ENCODE data around the gene RNF220. TPM values are rescaled to one million over a fixed set of nuclear protein-coding genes. Genes with fewer than 3 reads are reported as not detected.

RNF220 gene
- total RNA-seq, 4 donors from 2014 or later: 116 to 140 (median 123) TPM

- intact Hi-C loops (cut with DNase I; ENCODE audit: low total_unique reads): no loop called here
- no peak for TF ChIP-seq CTCF (IDR thresholded peaks at IDR 0.05)
- no peak for TF ChIP-seq POLR2A (IDR thresholded peaks at IDR 0.05)
- peak in 1 of 2 donors; percentile 48 for DNase-seq (ENCODE audit: low spot score in 2 of 2)
- no peak overlapping the region for H3K4me3 ChIP-seq (ENCODE audit: low read depth, poor library complexity, severe bottlenecking)
- whole genome bisulfite sequencing, 2 donors: 76 to 79% methylated on average over 13 of the region's 13 CpGs
These were observed 267.4 kb downstream of the RNF220 start for GRCh38 chr1:44672254-44672955.

- H3K4me3 ChIP-seq (ENCODE audit: low read depth, poor library complexity, severe bottlenecking): no peak overlapping the region
- no peak for DNase-seq (ENCODE audit: low spot score in 2 of 2)
- intact Hi-C loops (cut with DNase I; ENCODE audit: low total_unique reads): no loop called here
- no peak for TF ChIP-seq CTCF (IDR thresholded peaks at IDR 0.05)
- TF ChIP-seq POLR2A (IDR thresholded peaks at IDR 0.05): no peak
- WGBS, 2 donors: 77 to 81% methylated on average over 14 of the region's 14 CpGs
These were observed 268.1 kb downstream of the RNF220 start for GRCh38 chr1:44672961-44673674.

- TF ChIP-seq CTCF (IDR thresholded peaks at IDR 0.05) (no peak), POLR2A (IDR thresholded peaks at IDR 0.05) (no peak)
- intact Hi-C loops (cut with DNase I; ENCODE audit: low total_unique reads): no loop called here
- peak overlapping the region; percentile 28 for H3K4me3 ChIP-seq (ENCODE audit: low read depth, poor library complexity, severe bottlenecking)
- WGBS, 2 donors: 1 to 2% methylated on average over 16 of the region's 16 CpGs
- no peak for DNase-seq (ENCODE audit: low spot score in 2 of 2)
These were observed 268.6 kb downstream of the RNF220 start for GRCh38 chr1:44673675-44674112.

- TF ChIP-seq CTCF (IDR thresholded peaks at IDR 0.05): peak in 1 of 3 donors; percentile 33
- no peak for TF ChIP-seq POLR2A (IDR thresholded peaks at IDR 0.05)
- 1 to 2% methylated on average over 46 to 51 of the region's 56 CpGs for WGBS, 2 donors
- intact Hi-C loops (cut with DNase I; ENCODE audit: low total_unique reads): no loop called here
- peak within 1 kb of the TSS; percentile 28 for H3K4me3 ChIP-seq (ENCODE audit: low read depth, poor library complexity, severe bottlenecking)
- DNase-seq (ENCODE audit: low spot score in 2 of 2): peak; percentile 99 to 100
These were observed 269.3 kb downstream of the RNF220 start, which contains the start of the genes ARMH1 and TMEM53 for GRCh38 chr1:44674113-44675000. Gene ARMH1, plus strand, starts transcription at chr1:44674714. Its CDS starts 14,984 bp downstream, at chr1:44689698. Gene TMEM53, minus strand, starts transcription at chr1:44674481. Its CDS starts 90 bp downstream, at chr1:44674391.

- 86 to 88% methylated on average over 7 of the region's 7 CpGs for WGBS, 2 donors
- TF ChIP-seq CTCF (IDR thresholded peaks at IDR 0.05): no peak
- TF ChIP-seq POLR2A (IDR thresholded peaks at IDR 0.05): no peak
- DNase-seq (ENCODE audit: low spot score in 2 of 2): no peak
These were observed 270.1 kb downstream of the RNF220 start for GRCh38 chr1:44675186-44675585.

More at GRCh38 chr1:44675186-44675585, 270.1 kb downstream of the RNF220 start:
- no peak overlapping the region for H3K4me3 ChIP-seq (ENCODE audit: low read depth, poor library complexity, severe bottlenecking)
- intact Hi-C loops (cut with DNase I; ENCODE audit: low total_unique reads): no loop called here
